GM21529 (cell line): Measurements from ENCODE around the gene AHDC1.
A peak's percentile ranks its signal among the peaks of the same experiment; 100 is the strongest.

Experiments used
- ATAC-seq: cut with Tn5 transposase; IDR thresholded peaks from one replicate; pipeline ENCODE4 v1.9.1; 2021; ENCODE audit not compliant: unreplicated experiment

Gene AHDC1

DNA sequence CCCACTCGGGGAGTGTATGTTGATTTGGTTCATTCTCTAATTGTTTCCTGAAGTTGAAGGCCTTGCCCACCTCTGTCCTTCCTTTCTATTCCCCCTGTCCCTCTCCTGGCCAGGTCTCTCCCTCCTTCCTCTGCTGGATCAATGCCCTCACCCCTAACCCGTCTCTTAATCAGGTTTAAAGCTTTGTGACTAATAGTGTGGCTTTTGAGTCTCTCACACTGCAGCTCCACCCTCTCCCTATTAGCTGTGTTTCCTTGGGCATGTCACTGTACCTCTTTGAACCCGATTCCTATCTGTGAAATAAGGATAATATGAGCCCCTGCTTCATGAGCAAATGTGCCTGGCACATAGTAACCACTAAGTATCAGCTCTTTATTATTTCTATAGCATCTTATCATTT, 20.5 kb downstream of the AHDC1 start:
- no peak for ATAC-seq

DNA sequence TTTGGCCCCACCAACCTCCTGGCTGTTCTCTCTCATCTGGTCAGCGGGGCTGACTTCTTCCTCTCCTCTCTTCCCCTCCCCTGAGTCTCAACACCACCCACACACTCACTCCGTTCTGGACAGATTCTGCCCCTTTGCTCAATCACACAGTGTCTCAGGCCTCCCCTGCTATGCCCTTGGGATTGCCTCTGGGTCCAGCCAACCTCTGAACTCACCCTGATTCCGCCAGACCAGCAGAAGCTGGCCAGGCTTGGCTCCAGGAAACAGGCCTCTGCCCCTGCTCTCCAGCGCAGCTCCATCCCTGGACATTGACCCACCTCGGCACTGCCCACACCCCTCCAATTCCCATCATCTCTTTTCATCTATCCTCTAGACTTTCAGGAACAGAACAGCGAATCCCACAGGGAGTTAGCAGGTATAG, 22.1 kb downstream of the AHDC1 start:
- ATAC-seq, result no peak

DNA sequence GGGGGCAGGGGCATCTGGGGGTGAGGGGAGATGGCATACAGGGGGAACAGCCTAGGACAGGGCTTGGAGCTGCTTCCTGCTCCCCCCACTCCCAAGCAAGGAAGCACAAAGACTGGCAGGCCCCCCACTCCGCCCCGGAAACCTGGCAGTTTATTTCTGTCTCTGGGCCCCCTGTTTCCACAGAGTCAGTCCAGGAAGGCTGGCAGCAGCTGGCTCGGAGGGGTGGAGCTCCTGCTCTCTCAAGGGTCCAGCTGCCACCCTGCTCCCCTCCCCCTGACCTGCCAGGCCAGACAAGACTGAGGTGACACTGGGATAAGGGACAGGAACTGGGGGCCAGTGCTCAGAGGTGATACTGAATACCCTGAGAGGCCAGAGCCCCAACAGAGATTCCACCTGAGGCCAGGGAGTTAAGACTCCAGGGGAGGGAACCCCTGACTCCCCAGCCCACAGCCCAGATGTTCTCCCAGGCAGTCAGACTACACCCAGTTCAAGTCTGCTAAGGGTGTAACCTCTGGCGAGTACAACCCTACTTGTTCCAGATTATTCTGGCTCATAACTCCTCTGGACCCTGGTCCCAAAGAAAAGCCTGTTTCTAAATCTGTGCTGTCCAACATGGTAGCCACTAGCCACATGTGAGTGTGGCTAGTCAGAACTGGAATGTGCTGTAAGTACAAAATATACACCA, 26.3 kb downstream of the AHDC1 start:
- ATAC-seq, result no peak

DNA sequence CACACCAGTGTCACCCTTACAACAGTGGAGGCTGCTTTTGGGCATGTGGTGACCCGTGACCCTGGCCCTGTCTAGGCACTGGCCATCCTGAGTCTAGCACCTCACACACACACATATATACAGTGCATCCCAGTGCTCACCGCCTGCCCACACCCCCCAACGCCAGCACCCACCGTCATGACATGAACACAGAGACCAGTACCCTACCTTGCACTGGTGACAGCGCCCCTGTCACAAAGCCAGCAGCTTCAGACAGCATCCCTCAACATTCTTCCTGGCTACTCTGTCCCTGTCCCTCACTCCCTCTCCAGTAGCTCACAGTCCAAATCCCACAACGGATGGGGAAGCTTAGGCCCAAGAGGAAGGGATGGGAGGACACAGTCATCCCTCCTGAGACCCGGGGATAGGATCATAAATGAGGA, 27.1 kb downstream of the AHDC1 start:
- ATAC-seq, result no peak

DNA sequence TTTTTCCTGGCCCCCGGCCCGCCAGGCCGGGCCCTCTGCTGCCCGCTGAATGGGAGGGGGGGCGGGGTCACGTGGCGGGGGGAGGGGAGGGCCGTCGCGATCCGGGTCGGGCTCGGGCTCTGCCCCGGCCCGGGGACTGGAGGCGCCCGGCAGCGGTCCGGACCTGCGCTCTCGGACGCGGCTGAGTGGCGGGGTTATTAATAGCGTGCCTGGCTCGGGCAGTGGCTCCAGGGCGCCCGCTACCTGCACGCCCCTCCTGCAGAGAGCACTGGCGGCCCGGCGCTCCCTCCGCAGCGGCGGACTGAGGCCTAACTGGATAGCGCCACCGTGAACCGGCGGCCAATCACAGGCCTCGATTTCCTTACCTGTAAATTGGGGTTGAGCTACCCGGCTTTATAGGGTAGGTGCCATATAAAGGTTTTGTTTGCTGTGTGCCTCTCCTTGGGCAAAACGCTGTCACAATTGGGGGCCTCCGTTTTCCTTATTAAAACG, 28.1 kb downstream of the AHDC1 start:
- ATAC-seq, result no peak

DNA sequence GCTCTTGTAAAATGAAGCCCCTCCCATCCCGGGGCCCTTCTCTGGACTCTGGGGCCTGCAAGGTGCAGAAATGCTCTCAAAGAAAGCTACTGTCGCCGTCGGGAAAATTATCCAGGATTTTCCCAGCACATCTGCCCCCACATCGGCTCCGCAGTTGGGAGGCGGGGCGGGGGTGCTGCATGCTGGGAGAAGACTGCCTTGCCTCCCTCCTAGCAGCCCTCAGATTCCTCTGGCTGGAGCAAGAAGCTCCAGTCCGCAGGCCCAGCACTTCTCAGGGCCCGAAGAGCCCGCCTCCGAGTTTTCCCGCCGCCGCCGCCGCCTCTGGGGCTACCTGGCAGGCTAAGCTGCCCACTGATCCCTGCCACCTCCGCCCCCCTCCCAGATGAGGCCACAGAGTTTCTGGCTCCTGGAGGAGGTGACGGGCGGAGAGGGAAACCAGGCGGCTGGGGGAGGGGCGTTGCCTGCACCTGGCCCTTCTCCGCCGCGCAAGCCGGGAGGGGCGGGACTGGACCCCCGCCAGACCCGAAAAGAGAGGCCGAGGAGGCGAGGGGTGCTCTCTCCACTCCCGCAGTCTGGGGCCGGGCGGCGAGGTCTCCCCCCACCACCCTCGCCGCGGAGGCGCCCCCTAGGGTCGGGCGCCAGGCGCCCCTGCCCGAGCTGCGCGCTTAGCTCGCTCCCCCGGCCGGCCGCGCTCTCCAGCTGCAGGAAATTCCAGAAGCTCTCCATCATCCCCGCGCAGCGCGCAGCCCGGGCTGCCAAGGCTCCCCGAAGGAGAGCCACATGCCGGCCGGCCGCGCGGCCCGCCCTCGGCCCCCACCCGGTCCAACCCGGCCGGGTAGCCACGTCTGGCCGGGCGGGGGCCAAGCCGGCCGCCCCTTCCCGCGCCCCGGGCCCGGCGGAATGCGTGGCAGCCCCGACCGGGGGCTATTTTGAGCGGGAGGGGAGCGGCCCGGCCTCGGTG, 28.8 kb downstream of the AHDC1 start:
- ATAC-seq, result no peak

DNA sequence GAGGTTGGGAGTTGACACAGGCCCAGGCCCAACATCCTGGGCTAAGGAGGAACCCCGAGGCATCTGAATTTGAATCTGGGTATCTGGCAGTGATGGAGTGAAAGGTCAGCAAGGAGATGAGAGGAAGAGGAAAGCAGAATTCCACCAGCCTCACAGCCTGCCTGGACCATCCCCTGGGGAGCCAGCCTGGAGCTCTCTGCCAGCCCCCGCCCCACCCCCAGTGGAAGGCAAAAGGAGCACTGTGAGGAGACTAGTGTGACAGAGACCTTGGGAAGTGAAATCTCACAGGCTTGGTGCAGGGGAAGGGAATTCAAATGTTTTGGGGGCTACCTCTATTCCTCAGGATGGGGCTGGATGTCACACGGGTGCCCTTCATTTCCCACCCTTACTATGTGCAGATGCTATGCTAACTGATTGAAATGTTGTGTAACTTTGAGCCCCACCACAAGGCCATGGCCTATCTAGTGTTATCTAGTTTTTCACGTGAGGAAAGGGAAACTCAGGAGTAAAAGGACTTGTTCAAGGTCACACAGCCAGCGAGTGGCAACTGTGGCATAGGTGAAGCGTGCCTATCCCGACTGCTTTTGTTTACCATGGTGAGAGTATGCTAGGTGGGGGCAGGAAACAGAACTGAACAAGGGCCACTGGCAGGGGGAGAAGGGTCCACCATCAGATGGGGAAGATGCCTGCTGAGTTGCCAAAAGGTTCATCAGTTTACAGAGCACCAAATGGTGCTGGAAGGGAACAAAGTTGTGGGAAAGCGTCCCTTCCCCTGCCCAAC, 29.8 kb downstream of the AHDC1 start:
- no peak for ATAC-seq

DNA sequence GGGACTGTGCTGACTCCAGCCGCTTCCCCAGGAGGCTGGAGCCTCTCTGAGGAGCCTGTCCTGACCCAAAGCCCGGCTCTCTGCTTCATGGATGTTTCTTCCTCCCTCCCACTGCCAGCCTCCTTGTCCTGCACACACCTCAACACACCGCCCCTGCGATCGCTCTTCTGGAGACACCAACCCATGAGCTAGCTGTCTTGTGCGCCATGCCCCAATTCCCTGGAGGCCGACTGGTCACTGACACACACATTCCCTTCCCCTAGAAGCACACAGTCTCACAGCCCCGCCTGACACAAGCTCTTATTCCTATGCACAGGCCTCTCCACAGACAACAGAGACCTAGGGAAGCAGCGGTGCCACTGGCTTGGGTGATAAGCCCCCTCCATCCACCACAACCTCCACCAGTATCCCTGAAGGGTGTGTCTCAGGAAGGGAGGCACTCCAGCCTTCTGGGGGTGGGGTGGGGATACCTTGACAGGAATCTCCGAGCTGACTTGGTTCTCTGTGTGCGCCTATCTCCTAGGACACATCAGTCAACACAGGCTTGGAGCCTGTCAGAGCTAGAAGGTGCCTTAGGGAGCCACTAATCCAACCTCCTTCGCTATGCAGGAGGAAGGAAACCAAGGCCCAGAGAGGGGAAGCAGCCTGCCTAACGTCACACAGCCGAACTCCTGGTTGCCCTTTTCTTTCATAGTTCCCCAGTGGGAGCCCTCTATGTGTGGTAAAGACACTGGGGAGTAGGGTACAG, 31.1 kb downstream of the AHDC1 start:
- ATAC-seq, result no peak

DNA sequence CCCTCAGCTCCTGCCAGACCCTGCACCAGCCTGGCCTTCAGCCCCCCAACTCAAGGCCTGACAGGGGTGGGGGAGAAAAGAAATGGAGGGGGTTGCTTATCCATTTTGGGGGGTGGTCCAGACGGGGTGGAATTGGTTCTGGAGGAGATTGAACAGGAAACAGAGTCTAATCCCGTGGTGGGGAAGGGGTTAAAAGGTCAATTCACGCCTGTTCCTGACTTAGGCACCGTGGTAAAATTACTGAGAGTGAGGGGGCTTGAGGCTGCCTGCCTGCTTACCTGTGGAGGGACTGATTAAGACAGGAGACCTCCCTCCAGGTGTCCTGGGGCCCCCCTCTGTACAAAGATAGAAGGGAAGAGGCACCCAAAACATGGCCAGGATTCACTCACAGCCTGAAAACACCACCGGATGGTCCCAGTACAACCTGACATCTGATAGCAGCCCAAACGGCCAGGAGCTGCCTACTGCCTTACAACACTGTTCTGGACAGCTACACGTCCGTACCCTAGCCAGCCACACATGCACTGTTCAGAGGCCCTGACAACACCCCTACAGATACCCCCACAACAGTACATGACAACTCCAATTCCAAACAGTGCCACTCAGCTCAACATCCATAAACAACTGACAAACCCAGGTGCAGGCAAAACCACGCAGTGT, 31.8 kb downstream of the AHDC1 start:
- ATAC-seq, result no peak

DNA sequence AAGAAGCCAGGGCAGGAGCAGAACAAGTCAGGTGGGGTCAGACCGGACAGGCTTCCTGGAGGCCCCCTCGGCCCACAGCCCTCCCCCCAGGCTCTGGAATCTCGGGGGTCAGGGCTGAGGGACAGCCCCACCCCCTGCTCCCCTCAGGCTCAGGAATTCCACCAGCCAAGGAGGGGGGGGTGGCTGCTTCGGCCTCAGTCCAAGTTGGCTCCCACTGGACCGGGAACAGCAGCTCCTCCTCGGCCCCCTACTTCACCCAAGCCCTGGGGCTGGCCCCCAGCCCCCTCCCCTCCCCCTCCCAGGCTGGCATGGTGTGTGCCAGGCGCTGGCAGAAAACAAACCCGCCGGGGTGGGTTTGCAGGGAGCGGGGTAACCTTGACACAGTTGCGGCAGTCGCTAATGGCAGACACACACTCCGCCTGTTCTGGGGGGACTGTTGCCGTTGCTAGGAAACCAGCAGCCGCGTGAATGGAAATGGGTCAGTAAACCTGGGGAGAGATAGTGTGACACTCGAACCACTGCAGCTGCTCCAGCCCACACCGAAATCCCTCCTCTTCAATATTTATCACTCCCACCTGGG, 32.4 kb downstream of the AHDC1 start:
- ATAC-seq, result no peak

DNA sequence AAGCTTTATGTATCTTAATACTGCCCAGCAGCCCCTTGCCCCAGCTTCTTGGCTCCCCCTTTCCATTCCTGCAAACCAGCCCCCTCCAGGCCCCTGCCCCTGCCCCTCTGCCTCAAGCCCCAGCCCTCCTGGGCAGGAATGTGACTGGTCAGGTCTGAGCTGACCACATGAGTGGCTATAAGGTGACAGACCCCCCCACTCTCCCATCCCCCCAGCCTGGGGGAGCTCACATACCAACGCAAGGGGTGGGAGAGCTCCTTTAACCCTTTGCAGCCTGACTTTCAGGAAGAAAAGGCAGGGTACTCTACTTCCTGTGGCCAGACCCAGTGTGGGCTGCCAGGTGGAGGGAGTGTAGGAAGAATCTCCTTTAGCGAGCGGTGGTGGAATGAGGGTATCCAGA, 33.2 kb downstream of the AHDC1 start:
- no peak for ATAC-seq

DNA sequence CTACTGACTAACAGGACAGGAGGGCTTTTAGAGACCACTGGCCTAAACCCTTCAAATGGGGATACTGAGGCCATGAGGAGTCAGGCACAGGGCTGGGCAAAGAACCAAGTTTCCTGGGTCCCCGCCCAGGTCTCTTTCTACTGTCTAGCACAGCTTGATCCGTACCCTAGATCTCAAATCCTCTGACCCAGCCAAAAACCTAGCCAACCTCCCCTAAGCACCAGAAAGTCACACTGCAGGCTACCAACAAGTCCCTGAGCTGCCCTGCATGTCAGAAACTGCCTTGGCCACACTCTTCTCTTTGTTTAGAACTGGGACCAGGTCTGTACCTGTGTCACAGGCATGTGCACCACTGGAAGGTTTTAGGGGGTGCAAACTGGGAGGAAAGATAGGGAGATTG, 33.6 kb downstream of the AHDC1 start:
- no peak for ATAC-seq

DNA sequence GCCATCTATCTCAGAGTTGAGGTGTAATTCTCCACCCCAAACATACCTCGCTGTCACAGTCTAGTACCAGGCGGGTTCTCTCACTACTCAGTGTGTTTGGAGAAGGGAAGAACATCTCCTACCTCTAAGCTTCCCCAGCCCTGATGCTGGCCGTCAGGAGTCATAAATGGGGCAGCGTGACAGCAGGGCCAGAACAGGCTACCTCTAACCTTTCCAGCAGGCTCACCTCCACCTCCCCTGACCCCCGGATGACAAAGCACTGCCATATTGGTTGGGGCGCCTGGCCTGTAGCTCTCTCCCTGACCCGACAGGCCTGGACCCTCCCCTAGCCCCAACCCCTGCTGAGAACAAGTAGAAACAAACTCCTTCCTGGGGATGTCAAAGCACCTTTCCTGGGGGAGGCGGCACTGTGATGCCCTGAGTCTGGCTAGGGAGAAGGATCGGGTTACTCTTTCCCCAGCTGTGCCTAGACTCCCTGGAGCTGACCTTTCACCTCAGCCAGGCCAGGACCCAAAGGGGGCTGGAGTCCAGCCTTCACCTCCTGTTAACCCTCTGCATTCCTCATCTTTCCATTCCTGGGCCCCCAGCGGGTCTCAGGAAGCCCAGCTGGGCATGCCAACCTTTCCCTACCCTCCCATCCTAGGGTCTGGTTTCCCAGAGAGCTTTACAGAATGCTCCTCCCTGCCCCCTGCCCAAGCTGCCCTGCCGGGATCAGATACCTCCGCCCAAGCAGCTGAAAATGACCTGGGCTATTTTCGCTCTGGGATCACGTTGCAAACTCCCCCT, 34.2 kb downstream of the AHDC1 start:
- ATAC-seq, result no peak

DNA sequence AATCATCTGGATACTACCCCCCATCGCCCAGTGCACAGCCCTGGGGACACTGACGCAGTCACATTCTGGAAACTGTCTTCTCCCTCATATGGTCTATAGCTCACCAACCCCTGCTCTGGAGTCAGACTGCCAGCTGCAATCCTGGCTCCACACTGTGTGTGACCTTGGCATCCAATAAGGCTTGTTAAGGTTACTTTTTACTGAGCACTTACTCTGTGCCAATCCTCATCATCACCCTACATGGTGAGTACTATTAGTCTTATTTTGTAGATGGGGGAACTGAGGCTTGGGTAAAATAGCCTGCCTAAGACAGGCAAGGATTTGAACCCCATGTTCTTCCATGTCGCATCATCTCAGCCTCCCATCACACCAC, 34.9 kb downstream of the AHDC1 start:
- ATAC-seq, result no peak

DNA sequence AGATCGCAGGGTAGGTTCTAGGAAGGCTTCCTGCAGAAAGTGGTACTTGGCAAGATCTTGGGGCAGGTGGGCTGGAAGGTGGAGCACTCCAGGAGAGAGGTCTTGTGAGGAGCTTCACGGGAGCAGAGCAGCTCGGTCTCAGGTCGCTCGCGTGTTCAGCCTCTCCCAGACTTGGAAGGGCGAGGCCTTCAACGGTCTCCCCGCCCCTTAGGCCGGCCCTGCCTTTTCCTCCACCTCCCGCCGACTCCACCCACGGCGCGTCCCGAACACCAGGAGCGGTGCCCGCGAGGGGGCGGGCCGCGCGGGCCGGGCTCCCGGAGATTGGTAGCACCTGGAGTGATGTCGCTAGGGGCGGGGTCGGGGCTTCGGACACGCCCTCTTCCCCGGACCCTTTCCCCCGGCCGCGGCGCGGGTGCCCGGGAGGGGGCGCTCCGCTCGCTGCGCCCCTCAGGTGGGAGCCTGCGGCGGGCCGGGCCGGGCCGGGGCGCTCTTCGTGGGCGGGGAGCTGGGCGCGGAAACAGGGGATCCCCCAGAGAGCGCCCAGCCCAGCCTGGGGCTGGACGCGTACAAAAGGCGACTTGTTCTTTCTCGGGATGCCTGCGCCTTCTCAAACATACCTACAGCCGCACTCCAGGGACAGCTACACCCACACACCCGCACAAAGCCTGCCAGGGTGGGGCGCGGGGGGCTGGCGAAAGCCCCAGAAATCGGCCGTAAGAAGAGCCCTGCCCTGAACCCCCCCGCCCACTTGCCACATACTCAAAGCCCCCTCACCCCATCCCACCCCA, 35.5 kb downstream of the AHDC1 start:
- peak; percentile 87 for ATAC-seq

DNA sequence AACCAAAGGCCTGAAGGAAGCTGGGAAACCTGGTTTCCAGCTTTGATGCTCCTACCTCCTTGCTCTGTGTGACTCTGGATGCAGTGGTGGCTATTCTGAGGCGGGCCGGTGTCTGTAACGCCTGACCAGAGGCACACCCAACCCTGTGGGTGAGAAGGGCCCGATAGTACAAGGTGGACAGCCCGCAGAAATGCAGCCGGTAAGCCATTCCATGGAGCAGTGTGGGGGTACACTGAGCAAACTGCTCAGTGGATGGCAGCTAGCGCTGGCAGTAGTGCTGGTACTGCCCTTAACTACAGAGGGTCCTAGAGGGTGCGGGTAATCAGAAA, 36.0 kb downstream of the AHDC1 start:
- ATAC-seq, result no peak

DNA sequence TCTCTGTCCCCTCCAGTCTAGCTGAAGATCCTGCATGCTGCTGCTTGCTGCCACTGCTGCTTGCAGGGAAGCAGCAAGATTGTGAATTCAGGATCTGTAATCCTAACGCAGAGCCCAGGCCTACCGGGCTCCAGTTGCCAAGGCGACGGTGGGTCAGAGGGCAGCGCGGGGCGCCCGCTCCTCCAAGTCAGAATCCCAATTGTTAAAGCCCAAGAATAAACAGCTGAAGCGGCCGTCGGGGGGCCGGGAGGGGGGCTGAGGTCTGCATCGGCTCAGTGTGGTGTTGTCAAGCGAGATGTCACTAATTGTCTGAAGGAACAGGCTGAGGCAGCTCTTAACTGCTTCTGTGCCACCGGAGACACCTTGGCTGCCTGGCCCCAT, 36.8 kb downstream of the AHDC1 start:
- no peak for ATAC-seq

DNA sequence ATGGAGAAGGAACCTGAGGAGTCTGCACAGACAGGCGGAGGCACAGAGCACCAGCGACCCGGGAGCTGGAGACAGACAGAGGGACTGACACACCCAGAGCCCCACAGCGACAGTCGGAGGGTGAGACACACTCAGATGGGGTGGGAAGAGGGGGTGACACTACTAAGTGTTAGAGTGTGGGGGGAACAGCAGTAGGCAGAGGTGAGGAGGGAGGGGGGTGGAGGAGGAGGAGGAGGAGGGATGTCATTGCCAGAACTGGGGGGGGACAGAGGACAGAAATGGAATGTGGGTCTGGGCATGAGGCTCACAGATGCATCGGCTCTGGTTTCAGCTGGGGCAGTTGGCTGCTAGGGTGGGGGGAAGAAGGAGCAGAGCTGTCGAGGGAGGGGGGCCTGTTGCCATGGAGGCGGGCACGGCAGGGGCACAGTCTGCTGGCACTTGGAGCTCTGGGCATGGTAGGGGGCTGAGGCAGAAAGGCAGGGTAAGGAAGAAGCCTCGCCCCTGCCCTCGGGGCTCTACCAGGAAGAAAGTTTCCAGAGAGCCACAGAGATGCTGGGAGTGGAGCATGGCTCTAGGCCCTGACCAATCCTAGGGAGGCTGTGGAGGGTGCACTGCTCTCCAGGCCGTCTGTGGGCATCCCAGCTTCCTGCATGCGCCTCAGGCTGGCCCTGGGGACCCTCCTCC, 37.3 kb downstream of the AHDC1 start:
- ATAC-seq, result no peak
